ENCODE measurements around the gene ZER1. TPM values are rescaled to one million over a fixed set of nuclear protein-coding genes. Genes with fewer than 3 reads are reported as not detected.

ZER1 gene
- total RNA-seq, 2 experiments from 2014 or later = 11.0 to 15.1 TPM

- CTCF ChIA-PET (ENCODE audit: unreplicated experiment) = no interaction called here
- POLR2A ChIA-PET = no interaction called here
- BruUV-seq (replicated peaks) = no TSS peak
Observed at GRCh38 chr9:128809036-128809599, 37.4 kb upstream of the ZER1 start.

GRCh38 chr9:128808543-128808942 lies 36.8 kb upstream of the ZER1 start:
- Histone ChIP-seq H4K20me1 (ENCODE audit: insufficient read depth, low read length) (no peaks in the 10 kb centered on the region), H3K4me1 (ENCODE audit: insufficient read depth, low read length, poor library complexity, severe bottlenecking) (no peaks in the 10 kb centered on the region), H3K36me3 (ENCODE audit: insufficient read depth, low read length) (peaks cover 62% of the 10 kb centered on the region), H2AFZ (ENCODE audit: low read length) (no peak overlapping the region), H3K4me2 (ENCODE audit: low read length) (no peak overlapping the region), H3K79me2 (ENCODE audit: insufficient read depth, low read depth, low read length) (no peaks in the 10 kb centered on the region), H3K27ac (ENCODE audit: low read depth, low read length, poor library complexity, severe bottlenecking) (no peak overlapping the region), H3K4me3 (ENCODE audit: low read depth, low read length, poor library complexity, severe bottlenecking) (no peak overlapping the region), H3K9me2 (ENCODE audit: insufficient read depth, low read length) (no peaks in the 10 kb centered on the region), H3K9me3 (ENCODE audit: low read length) (no peaks in the 10 kb centered on the region)
- ChIA-PET POLR2A (no interaction called here), CTCF (ENCODE audit: unreplicated experiment) (no interaction called here)
- TF ChIP-seq EZH2phosphoT487 (IDR thresholded peaks at IDR 0.05; ENCODE audit: borderline replicate concordance, low read depth, low read length) = no peak
- TF ChIP-seq, protein P1, sequence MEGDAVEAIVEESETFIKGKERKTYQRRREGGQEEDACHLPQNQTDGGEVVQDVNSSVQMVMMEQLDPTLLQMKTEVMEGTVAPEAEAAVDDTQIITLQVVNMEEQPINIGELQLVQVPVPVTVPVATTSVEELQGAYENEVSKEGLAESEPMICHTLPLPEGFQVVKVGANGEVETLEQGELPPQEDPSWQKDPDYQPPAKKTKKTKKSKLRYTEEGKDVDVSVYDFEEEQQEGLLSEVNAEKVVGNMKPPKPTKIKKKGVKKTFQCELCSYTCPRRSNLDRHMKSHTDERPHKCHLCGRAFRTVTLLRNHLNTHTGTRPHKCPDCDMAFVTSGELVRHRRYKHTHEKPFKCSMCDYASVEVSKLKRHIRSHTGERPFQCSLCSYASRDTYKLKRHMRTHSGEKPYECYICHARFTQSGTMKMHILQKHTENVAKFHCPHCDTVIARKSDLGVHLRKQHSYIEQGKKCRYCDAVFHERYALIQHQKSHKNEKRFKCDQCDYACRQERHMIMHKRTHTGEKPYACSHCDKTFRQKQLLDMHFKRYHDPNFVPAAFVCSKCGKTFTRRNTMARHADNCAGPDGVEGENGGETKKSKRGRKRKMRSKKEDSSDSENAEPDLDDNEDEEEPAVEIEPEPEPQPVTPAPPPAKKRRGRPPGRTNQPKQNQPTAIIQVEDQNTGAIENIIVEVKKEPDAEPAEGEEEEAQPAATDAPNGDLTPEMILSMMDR (conservative IDR thresholded peaks at IDR 0.05; ENCODE audit: low read length) = no peak
- intact Hi-C loops (cut with micrococcal nuclease; ENCODE audit: unreplicated experiment) = no loop called here
- no peak for DNase-seq (ENCODE audit: low spot score)
- no TSS peak for BruUV-seq (replicated peaks)

More at GRCh38 chr9:128809036-128809599, 37.4 kb upstream of the ZER1 start:
- intact Hi-C loops (cut with micrococcal nuclease; ENCODE audit: unreplicated experiment) = no loop called here
- Histone ChIP-seq H3K9me2 (ENCODE audit: insufficient read depth, low read length) (no peaks in the 10 kb centered on the region), H3K4me1 (ENCODE audit: insufficient read depth, low read length, poor library complexity, severe bottlenecking) (no peaks in the 10 kb centered on the region), H3K9me3 (ENCODE audit: low read length) (no peaks in the 10 kb centered on the region), H3K27ac (ENCODE audit: low read depth, low read length, poor library complexity, severe bottlenecking) (no peak overlapping the region), H4K20me1 (ENCODE audit: insufficient read depth, low read length) (no peaks in the 10 kb centered on the region), H3K79me2 (ENCODE audit: insufficient read depth, low read depth, low read length) (no peaks in the 10 kb centered on the region), H3K4me3 (ENCODE audit: low read depth, low read length, poor library complexity, severe bottlenecking) (no peak overlapping the region), H3K4me2 (ENCODE audit: low read length) (no peak overlapping the region), H3K36me3 (ENCODE audit: insufficient read depth, low read length) (peaks cover 57% of the 10 kb centered on the region), H2AFZ (ENCODE audit: low read length) (no peak overlapping the region)
- no peak for DNase-seq (ENCODE audit: low spot score)
- TF ChIP-seq, protein P1 (conservative IDR thresholded peaks at IDR 0.05; ENCODE audit: low read length) = no peak
- no peak for TF ChIP-seq EZH2phosphoT487 (IDR thresholded peaks at IDR 0.05; ENCODE audit: borderline replicate concordance, low read depth, low read length)

- no peak overlapping the region for H3K4me2 ChIP-seq (ENCODE audit: low read length)
- no peak overlapping the region for H3K4me3 ChIP-seq (ENCODE audit: low read depth, low read length, poor library complexity, severe bottlenecking)
- H3K79me2 ChIP-seq (ENCODE audit: insufficient read depth, low read depth, low read length) = no peaks in the 10 kb centered on the region
- CTCF ChIA-PET (ENCODE audit: unreplicated experiment) = no interaction called here
- peaks cover 69% of the 10 kb centered on the region for H3K36me3 ChIP-seq (ENCODE audit: insufficient read depth, low read length)
- H3K27ac ChIP-seq (ENCODE audit: low read depth, low read length, poor library complexity, severe bottlenecking) = no peak overlapping the region
- H3K4me1 ChIP-seq (ENCODE audit: insufficient read depth, low read length, poor library complexity, severe bottlenecking) = no peaks in the 10 kb centered on the region
- H4K20me1 ChIP-seq (ENCODE audit: insufficient read depth, low read length) = no peaks in the 10 kb centered on the region
- no peaks in the 10 kb centered on the region for H3K9me3 ChIP-seq (ENCODE audit: low read length)
- no peaks in the 10 kb centered on the region for H3K9me2 ChIP-seq (ENCODE audit: insufficient read depth, low read length)
- DNase-seq (ENCODE audit: low spot score) = no peak
- H2AFZ ChIP-seq (ENCODE audit: low read length) = no peak overlapping the region
- TF ChIP-seq, protein P1 (conservative IDR thresholded peaks at IDR 0.05; ENCODE audit: low read length) = no peak
- no peak for TF ChIP-seq EZH2phosphoT487 (IDR thresholded peaks at IDR 0.05; ENCODE audit: borderline replicate concordance, low read depth, low read length)
- BruUV-seq (replicated peaks) = no TSS peak
- POLR2A ChIA-PET = interaction anchor here (0.7 kb wide), 1 partner anchor 108 kb away, joined by 3 read pairs; no protein-coding TSS in a partner anchor
- intact Hi-C loops (cut with micrococcal nuclease; ENCODE audit: unreplicated experiment) = no loop called here
Observed at GRCh38 chr9:128807827-128808226, 36.1 kb upstream of the ZER1 start.

Data from OCI-LY7 (cell line).